Pons (tissue), 1 donor: Measurements from ENCODE around the gene GRK1.

Experiments
- DNase-seq: peaks from one replicate; pipeline ENCODE4 v3.0.0-alpha.2; 2016; ENCODE audit warnings: low spot score

Gene GRK1

GRCh38 chr13:113650275-113650674 is 16.7 kb upstream of the GRK1 start:
- no peak for DNase-seq

- no peak for DNase-seq
Observed at GRCh38 chr13:113650731-113651148, 16.3 kb upstream of the GRK1 start.

GRCh38 chr13:113651511-113652403 is 15.3 kb upstream of the GRK1 start:
- no peak for DNase-seq

GRCh38 chr13:113652404-113653263 is 14.4 kb upstream of the GRK1 start:
- DNase-seq, result no peak

- no peak for DNase-seq
Observed at GRCh38 chr13:113653264-113654174, 13.5 kb upstream of the GRK1 start.

- DNase-seq, result no peak
Observed at GRCh38 chr13:113654175-113654560, 12.9 kb upstream of the GRK1 start.

GRCh38 chr13:113654591-113655345 is 12.3 kb upstream of the GRK1 start:
- DNase-seq, result no peak

GRCh38 chr13:113655346-113656002 is 11.5 kb upstream of the GRK1 start:
- no peak for DNase-seq

- DNase-seq, result no peak
Observed at GRCh38 chr13:113656003-113656588, 10.9 kb upstream of the GRK1 start.

- DNase-seq, result no peak
Observed at GRCh38 chr13:113656831-113657671, 10.0 kb upstream of the GRK1 start.

GRCh38 chr13:113657851-113658741 is 8.9 kb upstream of the GRK1 start, which contains the start of gene ATP4B:
Gene ATP4B (minus strand): TSS chr13:113658198. CDS start chr13:113658144, 54 bp downstream.
- no peak for DNase-seq

GRCh38 chr13:113658836-113659235 is 8.2 kb upstream of the GRK1 start:
- DNase-seq, result no peak

GRCh38 chr13:113659337-113659736 is 7.7 kb upstream of the GRK1 start:
- no peak for DNase-seq

GRCh38 chr13:113660066-113660465 is 7.0 kb upstream of the GRK1 start:
- no peak for DNase-seq

- no peak for DNase-seq
Observed at GRCh38 chr13:113661509-113661908, 5.5 kb upstream of the GRK1 start.

GRCh38 chr13:113663934-113664333 is 3.1 kb upstream of the GRK1 start:
- DNase-seq, result no peak

GRCh38 chr13:113664751-113665596 is 2.0 kb upstream of the GRK1 start:
- DNase-seq, result no peak
